Measurements from ENCODE around the gene CKS2.
"Not testable (repeated sequence)": the region's sequence is repeated elsewhere in the genome, so short reads cannot be mapped to it uniquely, and the experiment has no call there.

CKS2 gene

GRCh38 chr9:89340332-89340731 lies 29.3 kb downstream of the CKS2 start:
- DNase-seq (ENCODE audit: low read depth): peak; percentile 56

GRCh38 chr9:89342213-89342612 lies 31.2 kb downstream of the CKS2 start:
- TF ChIP-seq CTCF (IDR thresholded peaks at IDR 0.05; ENCODE audit: insufficient read depth, low read depth, low read length, missing control alignments): no peak
- DNase-seq (ENCODE audit: low read depth): no peak
- no peak overlapping the region for H3K4me3 ChIP-seq (ENCODE audit: low read depth, low read length)

More at GRCh38 chr9:89340332-89340731, 29.3 kb downstream of the CKS2 start:
- H3K4me3 ChIP-seq (ENCODE audit: low read depth, low read length): no peak overlapping the region
- no peak for TF ChIP-seq CTCF (IDR thresholded peaks at IDR 0.05; ENCODE audit: insufficient read depth, low read depth, low read length, missing control alignments)

- no peak for TF ChIP-seq CTCF (IDR thresholded peaks at IDR 0.05; ENCODE audit: insufficient read depth, low read depth, low read length, missing control alignments)
- H3K4me3 ChIP-seq (ENCODE audit: low read depth, low read length): no peak overlapping the region
- DNase-seq (ENCODE audit: low read depth): no peak
Measured at GRCh38 chr9:89342948-89343347, 32.0 kb downstream of the CKS2 start.

- not testable (repeated sequence) for H3K4me3 ChIP-seq (ENCODE audit: low read depth, low read length); DNase-seq (ENCODE audit: low read depth)
Measured at GRCh38 chr9:89343812-89344211, 32.8 kb downstream of the CKS2 start.

GRCh38 chr9:89345476-89345875 lies 34.5 kb downstream of the CKS2 start:
- TF ChIP-seq CTCF (IDR thresholded peaks at IDR 0.05; ENCODE audit: insufficient read depth, low read depth, low read length, missing control alignments): no peak
- no peak overlapping the region for H3K4me3 ChIP-seq (ENCODE audit: low read depth, low read length)
- DNase-seq (ENCODE audit: low read depth): no peak

GRCh38 chr9:89346696-89347095 lies 35.7 kb downstream of the CKS2 start:
- H3K4me3 ChIP-seq (ENCODE audit: low read depth, low read length): no peak overlapping the region
- TF ChIP-seq CTCF (IDR thresholded peaks at IDR 0.05; ENCODE audit: insufficient read depth, low read depth, low read length, missing control alignments): no peak
- DNase-seq (ENCODE audit: low read depth): no peak

- no peak for DNase-seq (ENCODE audit: low read depth)
- no peak for TF ChIP-seq CTCF (IDR thresholded peaks at IDR 0.05; ENCODE audit: insufficient read depth, low read depth, low read length, missing control alignments)
- H3K4me3 ChIP-seq (ENCODE audit: low read depth, low read length): no peak overlapping the region
Measured at GRCh38 chr9:89347651-89348050, 36.7 kb downstream of the CKS2 start.

Data from GM12865 (cell line).